Mesenchymal stem cell (in vitro differentiated cells and primary cell): Measurements from ENCODE around the gene DHX16.

Experiments
- DNase-seq: peaks from one replicate; pipeline ENCODE4 v3.0.0-alpha.2; 2013
- H2AFZ ChIP-seq: one replicate; pipeline ENCODE4 v1.6.1; 2013; ENCODE audit warnings: low read depth, mild to moderate bottlenecking, control low read depth, inconsistent platforms, low read length, moderate library complexity
- H2AK5ac ChIP-seq: 2 replicates; pipeline ENCODE4 v1.6.1; 2013; ENCODE audit warnings: low read length, moderate library complexity, mild to moderate bottlenecking, inconsistent platforms; ENCODE audit not compliant: severe bottlenecking
- H2BK120ac ChIP-seq: one replicate; pipeline ENCODE4 v1.6.1; 2013; ENCODE audit warnings: low read depth, mild to moderate bottlenecking, inconsistent platforms, low read length, moderate library complexity
- H2BK12ac ChIP-seq, 2 experiments: one replicate each; pipeline ENCODE4 v1.6.1; 2013; ENCODE audit warnings: inconsistent platforms in 2 of 2, low read length in 2 of 2, mild to moderate bottlenecking in 2 of 2, moderate library complexity in 2 of 2, control low read depth in 1 of 2
- H2BK15ac ChIP-seq: one replicate; pipeline ENCODE4 v1.6.1; 2013; ENCODE audit warnings: mild to moderate bottlenecking, low read depth, inconsistent platforms; ENCODE audit not compliant: poor library complexity, severe bottlenecking
- H2BK5ac ChIP-seq: 2 replicates; pipeline ENCODE4 v1.6.1; 2013; ENCODE audit warnings: low read depth, mild to moderate bottlenecking, low read length, control low read depth, inconsistent platforms; ENCODE audit not compliant: poor library complexity, severe bottlenecking
- H3K14ac ChIP-seq, 2 experiments: one replicate each; pipeline ENCODE4 v1.6.1; 2013; ENCODE audit warnings: inconsistent platforms in 2 of 2, low read length in 2 of 2, control low read depth in 1 of 2, mild to moderate bottlenecking in 1 of 2, moderate library complexity in 1 of 2
- H3K18ac ChIP-seq, 2 experiments: one replicate each; pipeline ENCODE4 v1.6.1; 2013; ENCODE audit warnings: inconsistent platforms in 2 of 2, low read length in 2 of 2, control low read depth in 1 of 2, low read depth in 1 of 2, mild to moderate bottlenecking in 1 of 2
- H3K23ac ChIP-seq, 2 experiments: one replicate each; pipeline ENCODE4 v1.6.1; 2013; ENCODE audit warnings: inconsistent platforms in 2 of 2, low read length in 2 of 2, mild to moderate bottlenecking in 2 of 2, moderate library complexity in 2 of 2, control low read depth in 1 of 2
- H3K27ac ChIP-seq: 2 replicates; pipeline ENCODE4 v1.5.1; 2013; ENCODE audit warnings: mild to moderate bottlenecking, moderate library complexity, low read length, control low read depth, inconsistent platforms; ENCODE audit not compliant: poor library complexity, severe bottlenecking
- H3K27me3 ChIP-seq, 2 experiments: 2 replicates each; pipeline versions ENCODE4 v1.6.1 to v1.7.0; 2013; ENCODE audit warnings: low read length in 2 of 2, mild to moderate bottlenecking in 2 of 2, moderate library complexity in 2 of 2, control low read depth in 1 of 2, inconsistent platforms in 1 of 2; ENCODE audit not compliant: control insufficient read depth in 1 of 2, insufficient read depth in 1 of 2
- H3K36me3 ChIP-seq, 2 experiments: 2 replicates each; pipeline versions ENCODE4 v1.6.1 to v1.7.0; 2013; ENCODE audit warnings: low read length in 2 of 2, control low read depth in 1 of 2, inconsistent platforms in 1 of 2, low read depth in 1 of 2, mild to moderate bottlenecking in 1 of 2; ENCODE audit not compliant: insufficient read depth in 2 of 2, control insufficient read depth in 1 of 2
- H3K4ac ChIP-seq, 2 experiments: one replicate each; pipeline ENCODE4 v1.6.1; 2013; ENCODE audit warnings: inconsistent platforms in 2 of 2, low read length in 2 of 2, mild to moderate bottlenecking in 2 of 2, moderate library complexity in 2 of 2, control low read depth in 1 of 2, low read depth in 1 of 2
- H3K4me1 ChIP-seq: 2 replicates; pipeline ENCODE4 v1.6.1; 2013; ENCODE audit warnings: low read depth, low read length, control low read depth; ENCODE audit not compliant: control insufficient read depth, insufficient read depth
- H3K4me2 ChIP-seq: 2 replicates; pipeline ENCODE4 v1.6.1; 2013; ENCODE audit warnings: low read length, mild to moderate bottlenecking, inconsistent platforms; ENCODE audit not compliant: poor library complexity, severe bottlenecking
- H3K4me3 ChIP-seq, 2 experiments: 2 replicates each; pipeline versions ENCODE4 v1.5.1 to v1.7.0; 2013; ENCODE audit warnings: low read length in 2 of 2, mild to moderate bottlenecking in 2 of 2, control low read depth in 1 of 2, low read depth in 1 of 2; ENCODE audit not compliant: insufficient read depth in 1 of 2
- H3K79me1 ChIP-seq: replicated peaks from 2 replicates; pipeline ENCODE4 v1.6.1; 2013; ENCODE audit warnings: mild to moderate bottlenecking, control low read depth, low read length, inconsistent platforms; ENCODE audit not compliant: poor library complexity, severe bottlenecking
- H3K9ac ChIP-seq: 2 replicates; pipeline ENCODE4 v1.7.0; 2013; ENCODE audit warnings: mild to moderate bottlenecking, low read length, moderate library complexity
- H3K9me3 ChIP-seq: 2 replicates; pipeline ENCODE4 v1.7.0; 2013; ENCODE audit warnings: mild to moderate bottlenecking, low read length; ENCODE audit not compliant: control insufficient read depth
- H4K8ac ChIP-seq: one replicate; pipeline ENCODE4 v1.6.1; 2013; ENCODE audit warnings: inconsistent platforms, mild to moderate bottlenecking, low read length, moderate library complexity
- H4K91ac ChIP-seq: one replicate; pipeline ENCODE4 v1.6.1; 2013; ENCODE audit warnings: mild to moderate bottlenecking, low read length, inconsistent platforms
- WGBS: methylation state at CpG from one replicate; pipeline ENCODE4 v1.1.7; 2013; ENCODE audit warnings: mixed read lengths; 5-methylcytosine and 5-hydroxymethylcytosine counted together

The DHX16 gene

DNA sequence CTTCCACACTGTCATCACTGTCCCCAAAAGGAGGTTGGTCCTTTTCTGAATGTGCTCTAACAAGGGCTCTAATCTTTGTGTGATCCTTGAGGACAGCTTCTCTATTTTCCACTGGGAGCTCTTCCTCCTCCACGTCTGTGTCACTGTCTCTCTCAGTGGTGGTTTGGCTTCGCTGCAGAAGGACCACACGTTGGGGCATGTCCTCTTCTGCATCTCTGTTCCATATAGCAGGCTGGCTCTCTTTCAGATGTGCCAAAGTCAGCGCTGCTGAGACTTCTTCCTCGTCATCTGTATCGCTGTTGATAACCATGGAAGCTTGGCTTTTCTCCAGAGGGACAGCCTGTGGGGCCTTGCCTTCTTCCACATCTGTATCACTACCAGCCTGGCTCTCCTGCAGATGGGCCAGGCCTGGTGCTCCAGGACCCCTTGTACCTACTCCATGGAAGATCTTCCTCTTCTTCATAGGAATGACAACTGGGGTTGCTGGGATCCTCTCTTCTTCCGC, 39.7 kb upstream of the DHX16 start:
- no peak overlapping the region for H2BK12ac ChIP-seq
- H3K27me3 ChIP-seq = no peaks in the 10 kb centered on the region
- no peaks in the 10 kb centered on the region for H3K9me3 ChIP-seq
- H3K9ac ChIP-seq = no peak overlapping the region
- H3K4me3 ChIP-seq = no peak overlapping the region
- 97% methylated on average over 7 of the region's 7 CpGs for WGBS
- peaks cover 30 to 71% of the 10 kb centered on the region in 2 experiments for H3K36me3 ChIP-seq
- no peak overlapping the region for H3K14ac ChIP-seq
- H2AK5ac ChIP-seq = no peak overlapping the region
- no peak overlapping the region for H3K23ac ChIP-seq
- peaks cover 10% of the 10 kb centered on the region for H3K4me1 ChIP-seq
- H2BK15ac ChIP-seq = no peak overlapping the region
- H3K18ac ChIP-seq = no peak overlapping the region
- peaks cover 31% of the 10 kb centered on the region for H3K79me1 ChIP-seq
- no peak overlapping the region for H4K91ac ChIP-seq
- H3K4me2 ChIP-seq = no peak overlapping the region
- no peak overlapping the region for H4K8ac ChIP-seq
- no peak overlapping the region for H3K4ac ChIP-seq
- H3K27ac ChIP-seq = no peak overlapping the region
- DNase-seq = no peak
- no peak overlapping the region for H2BK120ac ChIP-seq
- no peak overlapping the region for H2BK5ac ChIP-seq
- no peak overlapping the region for H2AFZ ChIP-seq

DNA sequence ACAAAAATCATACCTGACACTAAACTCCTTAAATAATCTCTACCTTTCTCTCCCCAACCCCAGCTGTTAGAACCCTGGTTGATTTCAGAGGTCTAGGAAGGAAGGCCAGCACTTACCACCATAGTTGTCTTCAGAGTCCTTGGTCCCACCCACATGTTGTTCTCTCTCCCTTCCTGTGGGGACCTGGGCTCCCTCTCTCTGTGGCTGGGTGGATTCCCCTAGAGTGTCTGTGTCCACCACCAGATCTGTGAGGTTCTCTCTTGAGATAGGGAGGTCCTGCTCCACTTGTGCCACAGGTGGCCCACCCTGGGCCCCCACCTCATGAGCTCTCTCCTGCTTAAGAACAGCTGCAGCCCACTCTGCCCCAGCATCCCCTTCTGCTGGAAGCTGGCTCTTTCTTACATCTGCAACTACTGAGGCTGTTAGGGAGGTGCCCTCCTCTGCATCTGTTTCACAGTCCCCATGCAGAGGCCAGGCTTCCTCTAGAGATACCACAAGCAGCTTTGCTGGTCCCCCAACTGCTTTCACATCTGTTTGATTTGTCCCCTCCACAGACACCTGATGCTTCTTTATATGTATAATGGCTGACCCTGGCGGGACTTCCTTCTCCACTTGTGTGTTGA, 39.1 kb upstream of the DHX16 start:
- H3K9ac ChIP-seq = no peak overlapping the region
- no peak overlapping the region for H3K23ac ChIP-seq
- H2BK120ac ChIP-seq = no peak overlapping the region
- no peak overlapping the region for H3K4me3 ChIP-seq
- no peak overlapping the region for H3K18ac ChIP-seq
- H2AK5ac ChIP-seq = no peak overlapping the region
- H3K27ac ChIP-seq = no peak overlapping the region
- H3K9me3 ChIP-seq = no peaks in the 10 kb centered on the region
- no peak overlapping the region for H4K91ac ChIP-seq
- WGBS = 100% methylated on average over 1 of the region's 1 CpG
- H3K79me1 ChIP-seq = peaks cover 31% of the 10 kb centered on the region
- H3K36me3 ChIP-seq = peaks cover 30 to 77% of the 10 kb centered on the region in 2 experiments
- H2BK15ac ChIP-seq = no peak overlapping the region
- no peak overlapping the region for H3K4ac ChIP-seq
- no peak overlapping the region for H3K14ac ChIP-seq
- no peak for DNase-seq
- no peak overlapping the region for H3K4me2 ChIP-seq
- H4K8ac ChIP-seq = no peak overlapping the region
- no peak overlapping the region for H2BK12ac ChIP-seq
- peaks cover 13% of the 10 kb centered on the region for H3K4me1 ChIP-seq
- H2AFZ ChIP-seq = no peak overlapping the region
- no peaks in the 10 kb centered on the region for H3K27me3 ChIP-seq
- no peak overlapping the region for H2BK5ac ChIP-seq

DNA sequence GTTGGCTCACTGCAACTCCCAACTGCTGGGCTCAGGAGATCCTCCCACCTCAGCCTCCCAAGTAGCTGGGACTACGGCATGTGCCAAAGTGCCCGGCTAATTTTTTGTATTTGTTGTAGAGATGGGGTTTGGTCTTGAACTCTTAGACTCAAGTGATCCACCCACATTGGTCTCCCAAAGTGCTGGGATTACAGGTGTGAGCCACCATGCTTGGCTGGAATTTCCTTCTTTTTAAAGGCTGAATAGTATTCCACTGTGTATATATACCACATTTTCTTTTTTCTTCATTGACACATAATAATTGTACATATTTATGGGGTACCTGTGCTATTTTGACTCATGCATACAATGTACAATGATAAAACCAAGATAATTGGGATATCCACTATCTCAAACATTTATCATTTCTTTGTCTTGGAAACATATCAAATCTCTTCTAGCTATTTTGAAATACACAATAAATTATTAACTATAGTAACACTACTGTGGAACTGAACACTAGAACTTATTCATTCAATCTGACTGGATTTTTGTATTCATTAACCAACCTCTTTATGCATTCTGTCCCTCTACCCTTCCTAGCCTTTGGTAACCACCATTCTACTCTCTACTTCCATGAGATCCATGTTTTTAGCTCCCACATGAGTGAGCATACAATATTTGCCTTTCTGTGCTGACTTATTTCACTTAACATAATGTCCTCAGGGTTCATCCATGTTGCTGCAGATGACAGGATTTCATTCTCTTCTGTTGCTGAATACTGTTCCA, 36.5 kb upstream of the DHX16 start:
- H3K79me1 ChIP-seq = peaks cover 25% of the 10 kb centered on the region
- no peak overlapping the region for H2BK5ac ChIP-seq
- no peak overlapping the region for H3K4me3 ChIP-seq
- H2AK5ac ChIP-seq = peak overlapping the region; percentile 76
- no CpG with 5 or more reads among the region's 2 CpGs for WGBS
- no peak overlapping the region for H3K18ac ChIP-seq
- H2BK15ac ChIP-seq = no peak overlapping the region
- H2BK120ac ChIP-seq = no peak overlapping the region
- H3K23ac ChIP-seq = no peak overlapping the region
- H3K4me2 ChIP-seq = no peak overlapping the region
- no peaks in the 10 kb centered on the region for H3K27me3 ChIP-seq
- DNase-seq = no peak
- H3K9me3 ChIP-seq = no peaks in the 10 kb centered on the region
- no peak overlapping the region for H2BK12ac ChIP-seq
- H3K14ac ChIP-seq = no peak overlapping the region
- no peak overlapping the region for H2AFZ ChIP-seq
- no peak overlapping the region for H3K9ac ChIP-seq
- H4K8ac ChIP-seq = no peak overlapping the region
- peak overlapping the region; percentile 81 for H3K27ac ChIP-seq
- no peak overlapping the region for H3K4ac ChIP-seq
- peaks cover 44 to 86% of the 10 kb centered on the region in 2 experiments for H3K36me3 ChIP-seq
- H4K91ac ChIP-seq = no peak overlapping the region
- peaks cover 13% of the 10 kb centered on the region for H3K4me1 ChIP-seq

DNA sequence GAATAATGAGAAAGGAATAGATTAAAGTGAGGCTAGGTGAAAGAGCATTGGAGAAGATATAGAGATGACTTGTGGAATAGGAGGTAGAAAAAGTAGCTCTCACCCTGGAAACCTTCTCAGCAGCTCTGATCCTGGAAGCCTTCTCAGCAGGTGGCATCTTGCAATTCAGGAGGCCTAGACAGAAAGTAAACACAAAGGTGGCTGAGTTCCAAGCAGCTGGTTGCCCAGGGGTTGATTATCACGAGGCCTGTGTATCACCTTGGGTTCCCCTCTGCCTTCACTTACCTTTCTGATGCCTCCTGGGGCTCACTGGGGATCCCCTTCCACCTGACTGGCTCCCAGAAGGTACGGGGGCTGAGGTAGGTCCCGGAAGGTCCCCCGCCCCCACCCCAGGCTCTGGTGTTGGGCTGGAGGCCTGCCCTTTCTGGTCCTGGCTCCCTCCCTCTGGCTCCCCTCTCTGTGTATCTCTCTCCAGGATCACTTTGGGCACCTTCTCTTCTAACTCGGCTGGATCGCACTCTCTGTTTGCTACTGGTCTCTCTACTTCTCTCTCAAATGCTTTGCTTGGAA, 34.6 kb upstream of the DHX16 start:
- no peak overlapping the region for H2BK12ac ChIP-seq
- H3K23ac ChIP-seq = no peak overlapping the region
- H3K79me1 ChIP-seq = peaks cover 12% of the 10 kb centered on the region
- H3K27ac ChIP-seq = peak overlapping the region; percentile 52
- no peak overlapping the region for H3K4me2 ChIP-seq
- H2BK15ac ChIP-seq = no peak overlapping the region
- peaks cover 13% of the 10 kb centered on the region for H3K4me1 ChIP-seq
- no peak overlapping the region for H3K4me3 ChIP-seq
- WGBS = 86% methylated on average over 6 of the region's 6 CpGs
- H2AFZ ChIP-seq = no peak overlapping the region
- H2BK120ac ChIP-seq = no peak overlapping the region
- no peak overlapping the region for H4K91ac ChIP-seq
- H3K27me3 ChIP-seq = no peaks in the 10 kb centered on the region
- peaks cover 49 to 85% of the 10 kb centered on the region in 2 experiments for H3K36me3 ChIP-seq
- H3K4ac ChIP-seq = no peak overlapping the region
- no peak overlapping the region for H4K8ac ChIP-seq
- DNase-seq = no peak
- H3K9me3 ChIP-seq = no peaks in the 10 kb centered on the region
- H3K18ac ChIP-seq = no peak overlapping the region
- H3K14ac ChIP-seq = no peak overlapping the region
- H2AK5ac ChIP-seq = peak overlapping the region; percentile 84
- peak overlapping the region; percentile 54 for H2BK5ac ChIP-seq
- no peak overlapping the region for H3K9ac ChIP-seq
